SK-N-SH treated with all-trans-retinoic acid at 6 μM for 48 hours (cell line): ENCODE data around the gene MFSD11.

Experiments
- ATAC-seq: fragments of 200-7000 bp; cut with Tn5 transposase; 3 replicates; pipeline ENCODE4 v1.9.1; 2020; ENCODE audit warnings: mild to moderate bottlenecking, moderate library complexity
- ARNTL ChIP-seq: fragments of 450-650 bp; formaldehyde crosslinking; IDR thresholded peaks from 2 replicates; pipeline ENCODE4 v1.5.0; 2020; ENCODE audit warnings: low read depth, mild to moderate bottlenecking, moderate library complexity, borderline replicate concordance
- BACH2 ChIP-seq: fragments of 250-450 bp; sonication (Bioruptor Pico); IDR thresholded peaks from 2 replicates; pipeline ENCODE4 v1.9.0; 2021; ENCODE audit warnings: mild to moderate bottlenecking, borderline replicate concordance
- CSDC2 ChIP-seq: fragments of 250-450 bp; sonication (Bioruptor Pico); IDR thresholded peaks from 2 replicates; pipeline ENCODE4 v1.5.0; 2020; ENCODE audit warnings: mild to moderate bottlenecking, moderate library complexity
- ESRRG ChIP-seq: fragments of 250-450 bp; sonication (Bioruptor Pico); IDR thresholded peaks from 2 replicates; pipeline ENCODE4 v1.6.1; 2021; ENCODE audit warnings: mild to moderate bottlenecking
- GLIS3 ChIP-seq: fragments of 250-450 bp; sonication (Bioruptor Pico); IDR thresholded peaks from 2 replicates; pipeline ENCODE4 v1.5.0; 2020; ENCODE audit warnings: mild to moderate bottlenecking, moderate library complexity
- ISL1 ChIP-seq: fragments of 250-450 bp; sonication (Bioruptor Pico); IDR thresholded peaks from 2 replicates; pipeline ENCODE4 v2.1.2; 2022; ENCODE audit warnings: mild to moderate bottlenecking, moderate library complexity
- PATZ1 ChIP-seq: fragments of 250-450 bp; sonication (Bioruptor Pico); IDR thresholded peaks from 2 replicates; pipeline ENCODE4 v1.8.0; 2020; ENCODE audit warnings: mild to moderate bottlenecking, moderate library complexity, borderline replicate concordance
- PPARA ChIP-seq: fragments of 250-450 bp; sonication (Bioruptor Pico); IDR thresholded peaks from 2 replicates; pipeline ENCODE4 v1.5.0; 2020; ENCODE audit warnings: mild to moderate bottlenecking, borderline replicate concordance
- RARB ChIP-seq: fragments of 250-450 bp; sonication (Bioruptor Pico); IDR thresholded peaks from 2 replicates; pipeline ENCODE4 v1.8.0; 2021; ENCODE audit warnings: mild to moderate bottlenecking, moderate library complexity
- SNAI2 ChIP-seq: fragments of 250-450 bp; sonication (Bioruptor Pico); IDR thresholded peaks from 2 replicates; pipeline ENCODE4 v1.5.0; 2020; ENCODE audit warnings: mild to moderate bottlenecking, moderate library complexity
- TCF4 ChIP-seq: fragments of 250-450 bp; sonication (Bioruptor Pico); IDR thresholded peaks from 2 replicates; pipeline ENCODE4 v1.8.0; 2021; ENCODE audit warnings: mild to moderate bottlenecking, moderate library complexity, borderline replicate concordance
- TSHZ2 ChIP-seq: fragments of 250-450 bp; sonication (Bioruptor Pico); IDR thresholded peaks from 2 replicates; pipeline ENCODE4 v1.5.0; 2020; ENCODE audit warnings: mild to moderate bottlenecking, moderate library complexity
- ZFP30 ChIP-seq: fragments of 450-650 bp; formaldehyde crosslinking; IDR thresholded peaks from 2 replicates; pipeline ENCODE4 v1.5.0; 2022; ENCODE audit warnings: mild to moderate bottlenecking, moderate library complexity
- ZNF565 ChIP-seq: fragments of 450-650 bp; formaldehyde crosslinking; conservative IDR thresholded peaks from 2 replicates; pipeline ENCODE4 v1.5.0; 2020; ENCODE audit warnings: low read depth, mild to moderate bottlenecking, moderate library complexity
- ZNF70 ChIP-seq: fragments of 450-650 bp; formaldehyde crosslinking; IDR thresholded peaks from 2 replicates; pipeline ENCODE4 v1.5.0; 2020; ENCODE audit warnings: mild to moderate bottlenecking, moderate library complexity
- ZNF8 ChIP-seq: fragments of 450-650 bp; formaldehyde crosslinking; IDR thresholded peaks from 2 replicates; pipeline ENCODE4 v1.5.0; 2020; ENCODE audit warnings: mild to moderate bottlenecking, moderate library complexity
- TF ChIP-seq, protein P1 (sequence below): fragments of 250-450 bp; sonication (Bioruptor Pico); IDR thresholded peaks from 2 replicates; pipeline ENCODE4 v1.8.0; 2021; ENCODE audit warnings: low read depth, mild to moderate bottlenecking, moderate library complexity, borderline replicate concordance
- TF ChIP-seq, protein P2 (sequence below): fragments of 250-450 bp; sonication (Bioruptor Pico); IDR thresholded peaks from 2 replicates; pipeline ENCODE4 v1.5.1; 2021; ENCODE audit warnings: mild to moderate bottlenecking, moderate library complexity

Gene MFSD11

DNA sequence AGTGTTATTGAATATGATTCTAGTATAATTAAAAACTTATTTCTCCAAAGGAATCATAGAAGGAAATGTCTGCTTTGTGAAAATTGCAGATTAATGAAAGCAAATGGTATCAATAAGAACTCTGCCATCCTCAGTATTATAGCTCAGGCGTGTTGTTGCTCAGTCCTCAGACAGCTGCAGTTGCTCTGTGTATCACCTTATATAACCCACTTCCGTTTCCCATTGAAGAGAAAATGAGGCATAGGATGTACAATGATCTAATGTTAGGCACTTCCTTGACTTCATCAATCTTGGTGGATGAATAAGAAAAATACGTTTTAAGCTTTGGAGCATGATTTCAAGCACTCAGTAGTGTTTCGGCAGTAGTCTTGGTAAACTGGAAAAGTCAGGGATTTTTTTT, 14.1 kb downstream of the MFSD11 start:
- ATAC-seq: no peak
- TF ChIP-seq ZNF8 (CRISPR knock-in tag) (no peak), RARB (CRISPR knock-in tag) (no peak), ARNTL (CRISPR knock-in tag) (no peak), SNAI2 (CRISPR knock-in tag) (no peak), ZFP30 (CRISPR knock-in tag) (no peak), PPARA (CRISPR knock-in tag) (no peak), ISL1 (CRISPR knock-in tag) (no peak), TSHZ2 (CRISPR knock-in tag) (no peak), PATZ1 (no peak), ZNF70 (CRISPR knock-in tag) (no peak)
- TF ChIP-seq, protein P1, sequence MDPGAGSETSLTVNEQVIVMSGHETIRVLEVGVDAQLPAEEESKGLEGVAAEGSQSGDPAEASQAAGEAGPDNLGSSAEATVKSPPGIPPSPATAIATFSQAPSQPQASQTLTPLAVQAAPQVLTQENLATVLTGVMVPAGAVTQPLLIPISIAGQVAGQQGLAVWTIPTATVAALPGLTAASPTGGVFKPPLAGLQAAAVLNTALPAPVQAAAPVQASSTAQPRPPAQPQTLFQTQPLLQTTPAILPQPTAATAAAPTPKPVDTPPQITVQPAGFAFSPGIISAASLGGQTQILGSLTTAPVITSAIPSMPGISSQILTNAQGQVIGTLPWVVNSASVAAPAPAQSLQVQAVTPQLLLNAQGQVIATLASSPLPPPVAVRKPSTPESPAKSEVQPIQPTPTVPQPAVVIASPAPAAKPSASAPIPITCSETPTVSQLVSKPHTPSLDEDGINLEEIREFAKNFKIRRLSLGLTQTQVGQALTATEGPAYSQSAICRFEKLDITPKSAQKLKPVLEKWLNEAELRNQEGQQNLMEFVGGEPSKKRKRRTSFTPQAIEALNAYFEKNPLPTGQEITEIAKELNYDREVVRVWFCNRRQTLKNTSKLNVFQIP (CRISPR knock-in tag): no peak

- no peak for ATAC-seq
Observed at GRCh38 chr17:76753061-76753961, 15.4 kb downstream of the MFSD11 start.

DNA sequence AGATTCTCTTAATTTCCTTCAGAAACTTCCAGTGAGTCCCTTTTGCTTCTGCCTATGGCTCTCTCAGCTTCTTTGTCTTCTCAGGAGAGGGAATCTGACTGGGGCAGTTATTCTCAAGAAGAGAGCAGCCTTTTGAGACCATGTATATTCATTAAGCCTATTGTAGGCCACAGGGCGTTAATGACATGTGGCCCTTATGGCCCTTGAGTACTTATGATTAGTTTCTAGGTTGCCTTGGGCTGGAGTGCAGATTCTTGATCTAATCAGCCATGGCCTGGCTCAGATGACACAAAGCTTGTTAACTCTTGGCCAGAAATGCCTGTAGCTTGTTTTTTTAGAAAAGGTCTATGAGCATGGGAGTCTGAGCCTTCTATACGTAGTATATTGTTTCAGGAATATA, 17.4 kb downstream of the MFSD11 start:
- no peak for TF ChIP-seq ZNF8 (CRISPR knock-in tag)
- no peak for TF ChIP-seq GLIS3 (CRISPR knock-in tag)
- no peak for TF ChIP-seq ARNTL (CRISPR knock-in tag)
- TF ChIP-seq, all 23 proteins: peak for 0
- no peak for ATAC-seq

More at GRCh38 chr17:76753061-76753961, 15.4 kb downstream of the MFSD11 start:
- TF ChIP-seq ZNF70 (CRISPR knock-in tag): no peak
- no peak for TF ChIP-seq ZNF8 (CRISPR knock-in tag)
- TF ChIP-seq ESRRG: no peak
- TF ChIP-seq, protein P2, sequence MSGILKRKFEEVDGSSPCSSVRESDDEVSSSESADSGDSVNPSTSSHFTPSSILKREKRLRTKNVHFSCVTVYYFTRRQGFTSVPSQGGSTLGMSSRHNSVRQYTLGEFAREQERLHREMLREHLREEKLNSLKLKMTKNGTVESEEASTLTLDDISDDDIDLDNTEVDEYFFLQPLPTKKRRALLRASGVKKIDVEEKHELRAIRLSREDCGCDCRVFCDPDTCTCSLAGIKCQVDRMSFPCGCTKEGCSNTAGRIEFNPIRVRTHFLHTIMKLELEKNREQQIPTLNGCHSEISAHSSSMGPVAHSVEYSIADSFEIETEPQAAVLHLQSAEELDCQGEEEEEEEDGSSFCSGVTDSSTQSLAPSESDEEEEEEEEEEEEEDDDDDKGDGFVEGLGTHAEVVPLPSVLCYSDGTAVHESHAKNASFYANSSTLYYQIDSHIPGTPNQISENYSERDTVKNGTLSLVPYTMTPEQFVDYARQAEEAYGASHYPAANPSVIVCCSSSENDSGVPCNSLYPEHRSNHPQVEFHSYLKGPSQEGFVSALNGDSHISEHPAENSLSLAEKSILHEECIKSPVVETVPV (CRISPR knock-in tag): no peak

GRCh38 chr17:76757256-76757655, 19.3 kb downstream of the MFSD11 start:
- ATAC-seq: no peak
- TF ChIP-seq ZFP30 (CRISPR knock-in tag): no peak
- no peak for TF ChIP-seq ISL1 (CRISPR knock-in tag)
- TF ChIP-seq ZNF70 (CRISPR knock-in tag): no peak
- no peak for TF ChIP-seq PPARA (CRISPR knock-in tag)
- TF ChIP-seq, protein P2 (CRISPR knock-in tag): no peak
- TF ChIP-seq, protein P1 (CRISPR knock-in tag): no peak
- TF ChIP-seq ESRRG: no peak
- no peak for TF ChIP-seq PATZ1
- no peak for TF ChIP-seq BACH2
- no peak for TF ChIP-seq SNAI2 (CRISPR knock-in tag)
- no peak for TF ChIP-seq RARB (CRISPR knock-in tag)
- TF ChIP-seq TCF4: no peak
- no peak for TF ChIP-seq CSDC2 (CRISPR knock-in tag)
- no peak for TF ChIP-seq ARNTL (CRISPR knock-in tag)
- no peak for TF ChIP-seq ZNF565 (CRISPR knock-in tag)
